A549 (cell line): ENCODE results near the gene UNC45B.

Source experiments
- JUNB ChIP-seq: fragments of >200 bp; sonication (Bioruptor Twin); formaldehyde crosslinking; IDR thresholded peaks from 2 replicates; pipeline ENCODE4 v1.6.1; 2016
- POLR2A ChIP-seq: IDR thresholded peaks from 2 replicates; pipeline ENCODE4 v1.6.1; 2012; ENCODE audit warnings: mild to moderate bottlenecking, low read length
- TF ChIP-seq, protein P1 (sequence below): fragments of 200-600 bp; sonication (generic); IDR thresholded peaks from 2 replicates; pipeline ENCODE4 v1.6.1; 2016; ENCODE audit warnings: antibody characterized with exemption, mild to moderate bottlenecking, moderate library complexity
- TF ChIP-seq, protein P2 (sequence below): fragments of >200 bp; sonication (Bioruptor Twin); formaldehyde crosslinking; IDR thresholded peaks from 3 replicates; pipeline ENCODE4 v1.5.1; 2016

DNA sequence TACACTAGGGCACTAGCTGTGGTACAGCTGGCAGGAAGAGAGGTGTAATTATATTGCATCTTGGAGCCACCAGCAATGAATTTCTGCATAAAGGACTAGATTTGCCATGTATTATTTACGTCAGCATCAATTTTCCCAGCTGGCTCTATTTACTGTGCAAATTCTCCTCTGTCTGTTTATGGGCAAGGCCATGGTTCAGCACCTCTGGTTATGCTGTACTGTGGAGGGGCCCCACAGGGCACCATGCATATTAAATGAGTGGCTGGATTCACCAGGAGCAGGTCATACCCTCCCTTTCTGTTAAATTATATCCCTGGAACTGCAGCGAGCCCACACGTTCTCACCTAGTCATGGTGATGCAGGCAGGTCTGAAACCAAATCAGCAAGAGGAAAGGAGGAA lies 47.7 kb upstream of the UNC45B start:
- TF ChIP-seq POLR2A (no peak), JUNB (no peak)
- TF ChIP-seq, protein P1, sequence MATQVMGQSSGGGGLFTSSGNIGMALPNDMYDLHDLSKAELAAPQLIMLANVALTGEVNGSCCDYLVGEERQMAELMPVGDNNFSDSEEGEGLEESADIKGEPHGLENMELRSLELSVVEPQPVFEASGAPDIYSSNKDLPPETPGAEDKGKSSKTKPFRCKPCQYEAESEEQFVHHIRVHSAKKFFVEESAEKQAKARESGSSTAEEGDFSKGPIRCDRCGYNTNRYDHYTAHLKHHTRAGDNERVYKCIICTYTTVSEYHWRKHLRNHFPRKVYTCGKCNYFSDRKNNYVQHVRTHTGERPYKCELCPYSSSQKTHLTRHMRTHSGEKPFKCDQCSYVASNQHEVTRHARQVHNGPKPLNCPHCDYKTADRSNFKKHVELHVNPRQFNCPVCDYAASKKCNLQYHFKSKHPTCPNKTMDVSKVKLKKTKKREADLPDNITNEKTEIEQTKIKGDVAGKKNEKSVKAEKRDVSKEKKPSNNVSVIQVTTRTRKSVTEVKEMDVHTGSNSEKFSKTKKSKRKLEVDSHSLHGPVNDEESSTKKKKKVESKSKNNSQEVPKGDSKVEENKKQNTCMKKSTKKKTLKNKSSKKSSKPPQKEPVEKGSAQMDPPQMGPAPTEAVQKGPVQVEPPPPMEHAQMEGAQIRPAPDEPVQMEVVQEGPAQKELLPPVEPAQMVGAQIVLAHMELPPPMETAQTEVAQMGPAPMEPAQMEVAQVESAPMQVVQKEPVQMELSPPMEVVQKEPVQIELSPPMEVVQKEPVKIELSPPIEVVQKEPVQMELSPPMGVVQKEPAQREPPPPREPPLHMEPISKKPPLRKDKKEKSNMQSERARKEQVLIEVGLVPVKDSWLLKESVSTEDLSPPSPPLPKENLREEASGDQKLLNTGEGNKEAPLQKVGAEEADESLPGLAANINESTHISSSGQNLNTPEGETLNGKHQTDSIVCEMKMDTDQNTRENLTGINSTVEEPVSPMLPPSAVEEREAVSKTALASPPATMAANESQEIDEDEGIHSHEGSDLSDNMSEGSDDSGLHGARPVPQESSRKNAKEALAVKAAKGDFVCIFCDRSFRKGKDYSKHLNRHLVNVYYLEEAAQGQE, result no peak
- TF ChIP-seq, protein P2, sequence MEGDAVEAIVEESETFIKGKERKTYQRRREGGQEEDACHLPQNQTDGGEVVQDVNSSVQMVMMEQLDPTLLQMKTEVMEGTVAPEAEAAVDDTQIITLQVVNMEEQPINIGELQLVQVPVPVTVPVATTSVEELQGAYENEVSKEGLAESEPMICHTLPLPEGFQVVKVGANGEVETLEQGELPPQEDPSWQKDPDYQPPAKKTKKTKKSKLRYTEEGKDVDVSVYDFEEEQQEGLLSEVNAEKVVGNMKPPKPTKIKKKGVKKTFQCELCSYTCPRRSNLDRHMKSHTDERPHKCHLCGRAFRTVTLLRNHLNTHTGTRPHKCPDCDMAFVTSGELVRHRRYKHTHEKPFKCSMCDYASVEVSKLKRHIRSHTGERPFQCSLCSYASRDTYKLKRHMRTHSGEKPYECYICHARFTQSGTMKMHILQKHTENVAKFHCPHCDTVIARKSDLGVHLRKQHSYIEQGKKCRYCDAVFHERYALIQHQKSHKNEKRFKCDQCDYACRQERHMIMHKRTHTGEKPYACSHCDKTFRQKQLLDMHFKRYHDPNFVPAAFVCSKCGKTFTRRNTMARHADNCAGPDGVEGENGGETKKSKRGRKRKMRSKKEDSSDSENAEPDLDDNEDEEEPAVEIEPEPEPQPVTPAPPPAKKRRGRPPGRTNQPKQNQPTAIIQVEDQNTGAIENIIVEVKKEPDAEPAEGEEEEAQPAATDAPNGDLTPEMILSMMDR, result no peak
